Right atrium auricular region (tissue), 2 donors: Measurements from ENCODE around the gene NCCRP1. TPM values are rescaled to one million over a fixed set of nuclear protein-coding genes. Genes with fewer than 3 reads are reported as not detected.
A peak's percentile ranks its signal among the peaks of the same experiment; 100 is the strongest.

Experiments used
- DNase-seq: peaks from one replicate; pipeline ENCODE4 v3.0.0-alpha.2; 2019; ENCODE audit warnings: low spot score
- H3K27ac ChIP-seq, 2 donors: fragments of 200-600 bp; sonication (generic); 1 replicate in 1 of 2; 2 replicates in 1 of 2; pipeline ENCODE4 v1.5.1; 2016 to 2019
- H3K27me3 ChIP-seq, 2 donors: fragments of 200-600 bp; sonication (generic); one replicate each; pipeline versions ENCODE4 v1.5.1 to v1.6.0; 2017 to 2019
- H3K36me3 ChIP-seq: fragments of 200-600 bp; sonication (generic); one replicate; pipeline ENCODE4 v1.5.1; 2016
- H3K4me1 ChIP-seq, 2 donors: fragments of 200-600 bp; sonication (generic); one replicate each; pipeline versions ENCODE4 v1.5.1 to v1.6.0; 2017 to 2019
- H3K4me3 ChIP-seq, 2 donors: fragments of 200-600 bp; sonication (generic); 1 replicate in 1 of 2; 2 replicates in 1 of 2; pipeline ENCODE4 v1.5.1; 2017 to 2019; ENCODE audit warnings: mild to moderate bottlenecking in 1 of 2, moderate library complexity in 1 of 2
- H3K9me3 ChIP-seq, 2 donors: fragments of 200-600 bp; sonication (generic); one replicate each; pipeline ENCODE4 v1.5.1; 2019
- total RNA-seq, 2 donors: library from RNA; depleted of rRNA; stranded (reverse); fragments of >200 nt; gene quantifications; one replicate each; pipeline ENCODE4 v1.1.0, GENCODE V29; 2016
- TF ChIP-seq, protein P1 (sequence below), 2 donors: fragments of 200-600 bp; sonication (generic); IDR thresholded peaks; one replicate each; pipeline ENCODE4 v1.5.1; 2019; ENCODE audit warnings: antibody characterized with exemption in 2 of 2

NCCRP1 gene
- total RNA-seq, 2 donors from 2014 or later = not detected

DNA sequence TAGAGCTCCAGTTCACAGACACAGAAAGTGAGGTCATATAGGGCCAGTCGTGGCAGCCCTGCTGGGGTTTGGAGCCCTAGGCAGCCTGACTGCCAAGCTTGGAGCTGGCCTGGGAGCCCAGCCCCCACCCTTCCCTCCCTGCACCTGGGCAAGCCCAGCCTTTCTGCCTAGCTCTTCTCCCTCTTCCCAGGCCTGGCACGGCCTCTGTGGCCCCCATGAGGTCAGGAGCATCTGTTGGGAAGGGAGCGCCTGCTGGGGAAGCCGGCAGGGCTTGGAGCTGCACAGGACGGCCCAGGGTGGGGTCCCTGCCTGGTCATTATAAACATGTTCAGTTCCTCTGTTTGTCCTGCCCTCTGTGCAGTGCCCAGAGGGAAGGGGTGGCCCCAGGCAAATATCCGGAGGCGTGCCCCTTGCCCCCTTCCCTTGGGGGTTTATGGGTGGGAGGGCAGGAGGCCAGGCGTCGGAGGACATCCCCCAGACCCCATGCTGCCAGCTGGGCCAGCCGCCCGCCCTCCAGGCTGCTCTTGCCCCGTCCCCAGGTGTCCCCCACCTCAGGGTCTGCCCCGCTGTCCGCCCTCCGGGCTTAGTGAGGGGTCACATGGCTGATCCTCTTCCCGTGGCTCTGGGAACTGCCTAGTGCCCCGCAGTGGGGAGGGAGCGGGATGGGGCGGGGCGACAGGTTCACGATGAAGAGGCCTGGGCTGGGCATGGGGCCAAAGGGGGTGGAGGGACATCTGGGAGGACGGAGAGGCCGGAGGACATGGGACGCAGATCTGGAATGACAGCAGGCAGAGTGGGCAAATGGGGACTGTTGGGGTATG, 30.0 kb upstream of the NCCRP1 start:
- H3K27ac ChIP-seq = peak overlapping the region in 1 of 2 donors; percentile 20
- no peak overlapping the region for H3K4me3 ChIP-seq
- no peaks in the 10 kb centered on the region for H3K9me3 ChIP-seq
- H3K27me3 ChIP-seq = no peaks in the 10 kb centered on the region
- peak; percentile 76 for DNase-seq
- TF ChIP-seq, protein P1, sequence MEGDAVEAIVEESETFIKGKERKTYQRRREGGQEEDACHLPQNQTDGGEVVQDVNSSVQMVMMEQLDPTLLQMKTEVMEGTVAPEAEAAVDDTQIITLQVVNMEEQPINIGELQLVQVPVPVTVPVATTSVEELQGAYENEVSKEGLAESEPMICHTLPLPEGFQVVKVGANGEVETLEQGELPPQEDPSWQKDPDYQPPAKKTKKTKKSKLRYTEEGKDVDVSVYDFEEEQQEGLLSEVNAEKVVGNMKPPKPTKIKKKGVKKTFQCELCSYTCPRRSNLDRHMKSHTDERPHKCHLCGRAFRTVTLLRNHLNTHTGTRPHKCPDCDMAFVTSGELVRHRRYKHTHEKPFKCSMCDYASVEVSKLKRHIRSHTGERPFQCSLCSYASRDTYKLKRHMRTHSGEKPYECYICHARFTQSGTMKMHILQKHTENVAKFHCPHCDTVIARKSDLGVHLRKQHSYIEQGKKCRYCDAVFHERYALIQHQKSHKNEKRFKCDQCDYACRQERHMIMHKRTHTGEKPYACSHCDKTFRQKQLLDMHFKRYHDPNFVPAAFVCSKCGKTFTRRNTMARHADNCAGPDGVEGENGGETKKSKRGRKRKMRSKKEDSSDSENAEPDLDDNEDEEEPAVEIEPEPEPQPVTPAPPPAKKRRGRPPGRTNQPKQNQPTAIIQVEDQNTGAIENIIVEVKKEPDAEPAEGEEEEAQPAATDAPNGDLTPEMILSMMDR (IDR thresholded peaks at IDR 0.05) = no peak
- H3K36me3 ChIP-seq = peaks cover 5% of the 10 kb centered on the region
- H3K4me1 ChIP-seq = peaks cover 0 to 21% of the 10 kb centered on the region in 2 donors

- Histone ChIP-seq H3K4me1 (peaks cover 0 to 21% of the 10 kb centered on the region in 2 donors), H3K27me3 (no peaks in the 10 kb centered on the region), H3K27ac (peak overlapping the region in 1 of 2 donors; percentile 20), H3K36me3 (peaks cover 10% of the 10 kb centered on the region), H3K4me3 (no peak overlapping the region), H3K9me3 (no peaks in the 10 kb centered on the region)
- no peak for DNase-seq
- TF ChIP-seq, protein P1 (IDR thresholded peaks at IDR 0.05) = no peak
Observed at GRCh38 chr19:39167461-39168257, 29.1 kb upstream of the NCCRP1 start.

- no peak overlapping the region for H3K4me3 ChIP-seq
- no peaks in the 10 kb centered on the region for H3K9me3 ChIP-seq
- H3K27ac ChIP-seq = no peak overlapping the region
- H3K27me3 ChIP-seq = no peaks in the 10 kb centered on the region
- peaks cover 17% of the 10 kb centered on the region for H3K36me3 ChIP-seq
- H3K4me1 ChIP-seq = peaks cover 0 to 21% of the 10 kb centered on the region in 2 donors
- DNase-seq = no peak
- TF ChIP-seq, protein P1 (IDR thresholded peaks at IDR 0.05) = no peak
Observed at GRCh38 chr19:39168258-39169142, 28.3 kb upstream of the NCCRP1 start.

DNA sequence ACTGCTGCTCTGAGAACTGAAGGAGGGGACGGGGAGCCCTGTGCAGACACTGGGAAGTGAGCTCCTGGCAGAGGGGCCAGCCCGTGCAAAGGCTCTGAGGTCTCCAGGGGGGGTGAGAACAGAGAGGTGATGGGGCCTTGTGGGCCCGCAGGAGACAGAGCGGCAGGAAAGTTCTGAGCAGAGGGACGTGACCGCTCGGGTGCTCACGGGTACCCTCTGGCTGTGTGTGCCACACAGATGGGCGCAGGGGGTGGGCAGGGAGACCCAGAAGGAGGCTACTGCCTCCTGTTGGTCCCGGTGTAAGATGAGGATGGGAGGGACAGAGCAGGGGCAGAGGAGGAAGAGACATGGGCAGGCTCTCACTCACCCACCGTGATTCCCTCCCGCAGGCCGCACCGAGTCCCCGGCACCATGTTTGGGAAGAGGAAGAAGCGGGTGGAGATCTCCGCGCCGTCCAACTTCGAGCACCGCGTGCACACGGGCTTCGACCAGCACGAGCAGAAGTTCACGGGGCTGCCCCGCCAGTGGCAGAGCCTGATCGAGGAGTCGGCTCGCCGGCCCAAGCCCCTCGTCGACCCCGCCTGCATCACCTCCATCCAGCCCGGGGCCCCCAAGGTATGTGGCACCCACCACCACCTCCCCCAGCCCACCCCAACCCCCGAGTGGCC, 27.5 kb upstream of the NCCRP1 start:
- TF ChIP-seq, protein P1 (IDR thresholded peaks at IDR 0.05) = no peak
- DNase-seq = no peak
- Histone ChIP-seq H3K36me3 (peaks cover 24% of the 10 kb centered on the region), H3K4me3 (no peak overlapping the region), H3K4me1 (peaks cover 0 to 21% of the 10 kb centered on the region in 2 donors), H3K9me3 (no peaks in the 10 kb centered on the region), H3K27me3 (no peaks in the 10 kb centered on the region), H3K27ac (no peak overlapping the region)
